GM19468 (cell line): ENCODE data around the gene RPS4Y2.

ENCODE experiments used
- ATAC-seq: cut with Tn5 transposase; IDR thresholded peaks from one replicate; pipeline ENCODE4 v1.9.1; 2021; ENCODE audit warnings: mild to moderate bottlenecking, moderate library complexity, moderate number of reproducible peaks; ENCODE audit not compliant: unreplicated experiment; ENCODE audit errors: extremely low read depth

Gene RPS4Y2

GRCh38 chrY:20755808-20756207 is at the start of gene RPS4Y2:
Gene RPS4Y2, plus strand, starts transcription at chrY:20756108. Its CDS starts 56 bp downstream, at chrY:20756164.
- no peak for ATAC-seq

GRCh38 chrY:20714391-20714790 is 41.5 kb upstream of the RPS4Y2 start:
- ATAC-seq, result no peak

GRCh38 chrY:20726184-20726907 is 29.6 kb upstream of the RPS4Y2 start:
- ATAC-seq, result no peak

- no peak for ATAC-seq
Observed at GRCh38 chrY:20735200-20735599, 20.7 kb upstream of the RPS4Y2 start.

GRCh38 chrY:20739806-20740205 is 16.1 kb upstream of the RPS4Y2 start:
- ATAC-seq, result no peak

- ATAC-seq, result no peak
Observed at GRCh38 chrY:20740609-20741008, 15.3 kb upstream of the RPS4Y2 start.

GRCh38 chrY:20745060-20745459 is 10.8 kb upstream of the RPS4Y2 start:
- no peak for ATAC-seq

GRCh38 chrY:20746919-20747318 is 9.0 kb upstream of the RPS4Y2 start:
- ATAC-seq, result no peak

GRCh38 chrY:20763869-20764268 is 8.0 kb downstream of the RPS4Y2 start:
- ATAC-seq, result no peak

GRCh38 chrY:20765117-20765516 is 9.2 kb downstream of the RPS4Y2 start:
- ATAC-seq, result no peak

- no peak for ATAC-seq
Observed at GRCh38 chrY:20770755-20771154, 14.8 kb downstream of the RPS4Y2 start.

GRCh38 chrY:20776104-20776503 is 20.2 kb downstream of the RPS4Y2 start:
- no peak for ATAC-seq

GRCh38 chrY:20780104-20780654 is 24.3 kb downstream of the RPS4Y2 start:
- ATAC-seq, result no peak

- no peak for ATAC-seq
Observed at GRCh38 chrY:20780776-20781175, 24.9 kb downstream of the RPS4Y2 start.

GRCh38 chrY:20781408-20781807 is 25.5 kb downstream of the RPS4Y2 start:
- no peak for ATAC-seq

GRCh38 chrY:20784965-20785364 is 29.1 kb downstream of the RPS4Y2 start:
- no peak for ATAC-seq

GRCh38 chrY:20787076-20787475 is 31.2 kb downstream of the RPS4Y2 start:
- ATAC-seq, result no peak

GRCh38 chrY:20798351-20799049 is 42.6 kb downstream of the RPS4Y2 start:
- ATAC-seq, result no peak

- no peak for ATAC-seq
Observed at GRCh38 chrY:20802659-20803058, 46.8 kb downstream of the RPS4Y2 start.

GRCh38 chrY:20806243-20806642 is 50.3 kb downstream of the RPS4Y2 start:
- no peak for ATAC-seq

GRCh38 chrY:20813459-20813858 is 57.6 kb downstream of the RPS4Y2 start:
- no peak for ATAC-seq
